Measurements from ENCODE around the gene SNX14. TPM values are rescaled to one million over a fixed set of nuclear protein-coding genes. Genes with fewer than 3 reads are reported as not detected.

The SNX14 gene
- total and polyA plus RNA-seq, 12 donors, result 60.0 to 192 (median 86.4) TPM

DNA sequence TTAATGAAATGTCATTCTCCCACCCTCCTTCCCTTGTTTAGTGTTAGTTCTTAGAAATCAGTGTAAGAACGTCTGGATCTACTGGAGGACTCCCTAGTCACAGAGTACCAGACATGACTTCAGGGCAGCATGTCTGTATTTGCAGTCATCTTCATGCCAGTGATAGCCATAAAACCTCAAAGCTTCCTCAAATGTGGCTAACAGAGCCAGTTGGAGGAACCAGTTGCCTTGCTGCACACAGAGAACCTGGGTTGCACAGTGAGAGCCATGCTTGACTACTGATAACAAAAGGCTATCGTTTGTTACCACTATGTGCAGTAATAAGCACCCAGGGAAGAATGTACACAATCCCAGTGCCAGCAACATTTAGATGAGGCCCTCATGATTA is 123.6 kb downstream of the SNX14 start:
- DNase-seq, result no peak
- no peak for TF ChIP-seq POLR2A (IDR thresholded peaks at IDR 0.05)
- TF ChIP-seq, protein P1, sequence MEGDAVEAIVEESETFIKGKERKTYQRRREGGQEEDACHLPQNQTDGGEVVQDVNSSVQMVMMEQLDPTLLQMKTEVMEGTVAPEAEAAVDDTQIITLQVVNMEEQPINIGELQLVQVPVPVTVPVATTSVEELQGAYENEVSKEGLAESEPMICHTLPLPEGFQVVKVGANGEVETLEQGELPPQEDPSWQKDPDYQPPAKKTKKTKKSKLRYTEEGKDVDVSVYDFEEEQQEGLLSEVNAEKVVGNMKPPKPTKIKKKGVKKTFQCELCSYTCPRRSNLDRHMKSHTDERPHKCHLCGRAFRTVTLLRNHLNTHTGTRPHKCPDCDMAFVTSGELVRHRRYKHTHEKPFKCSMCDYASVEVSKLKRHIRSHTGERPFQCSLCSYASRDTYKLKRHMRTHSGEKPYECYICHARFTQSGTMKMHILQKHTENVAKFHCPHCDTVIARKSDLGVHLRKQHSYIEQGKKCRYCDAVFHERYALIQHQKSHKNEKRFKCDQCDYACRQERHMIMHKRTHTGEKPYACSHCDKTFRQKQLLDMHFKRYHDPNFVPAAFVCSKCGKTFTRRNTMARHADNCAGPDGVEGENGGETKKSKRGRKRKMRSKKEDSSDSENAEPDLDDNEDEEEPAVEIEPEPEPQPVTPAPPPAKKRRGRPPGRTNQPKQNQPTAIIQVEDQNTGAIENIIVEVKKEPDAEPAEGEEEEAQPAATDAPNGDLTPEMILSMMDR (IDR thresholded peaks at IDR 0.05), result no peak
- no peaks in the 10 kb centered on the region for H3K27me3 ChIP-seq
- no peaks in the 10 kb centered on the region for H3K36me3 ChIP-seq (replicated peaks in 1 of 2)
- intact Hi-C loops (cut with DNase I), result no loop called here
- H3K27ac ChIP-seq, result no peak overlapping the region
- H3K4me1 ChIP-seq (replicated peaks in 1 of 2), result peaks cover 0 to 4% of the 10 kb centered on the region in 2 donors
- H3K4me3 ChIP-seq, result no peak overlapping the region
- 55 to 76% (median 65%) methylated on average over 2 of the region's 2 CpGs for whole genome bisulfite sequencing, 4 donors
- no peaks in the 10 kb centered on the region for H3K9me3 ChIP-seq (replicated peaks in 1 of 3)

DNA sequence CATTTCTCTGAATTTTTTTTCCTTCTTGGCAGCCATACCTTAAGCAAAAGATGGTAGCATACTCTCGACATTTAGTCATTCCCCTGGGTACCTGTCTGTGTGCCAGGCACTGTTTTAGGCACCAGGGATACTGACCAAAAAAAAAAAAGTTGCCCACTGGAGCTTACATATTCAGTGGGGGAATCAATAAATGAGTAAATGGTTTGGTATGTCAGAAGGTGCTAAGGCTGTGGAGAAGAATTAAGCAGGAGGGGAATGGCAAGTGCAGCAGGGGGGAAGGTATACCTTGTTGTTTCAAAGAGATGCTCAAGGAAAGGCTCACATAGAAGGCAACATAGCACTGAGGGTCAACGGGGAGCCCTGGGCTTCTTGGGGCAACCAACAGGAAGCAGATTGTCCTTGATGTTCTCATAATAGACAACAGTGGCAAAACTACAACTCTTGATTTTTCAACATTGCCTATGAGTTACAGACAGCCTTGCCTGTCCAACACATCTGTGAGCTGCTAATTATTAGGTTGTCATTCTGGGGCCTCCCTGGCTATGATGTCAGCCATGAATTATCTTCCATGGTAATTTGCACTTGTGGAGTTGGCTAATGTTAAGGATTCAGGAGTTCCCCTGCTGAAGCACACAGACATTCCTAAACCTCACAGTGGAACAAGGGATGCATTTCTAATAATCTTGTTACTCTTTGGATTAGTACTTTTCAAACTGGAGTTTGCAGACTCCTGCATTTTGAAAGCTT is 124.2 kb downstream of the SNX14 start:
- no peaks in the 10 kb centered on the region for H3K27me3 ChIP-seq
- H3K27ac ChIP-seq, result no peak overlapping the region
- no peak for DNase-seq
- intact Hi-C loops (cut with DNase I), result no loop called here
- H3K4me3 ChIP-seq, result no peak overlapping the region
- H3K36me3 ChIP-seq (replicated peaks in 1 of 2), result no peaks in the 10 kb centered on the region
- TF ChIP-seq, protein P1 (IDR thresholded peaks at IDR 0.05), result no peak
- no peak for TF ChIP-seq POLR2A (IDR thresholded peaks at IDR 0.05)
- H3K9me3 ChIP-seq (replicated peaks in 1 of 3), result no peaks in the 10 kb centered on the region
- WGBS, 4 donors, result 60 to 84% (median 74%) methylated on average over 2 of the region's 2 CpGs
- H3K4me1 ChIP-seq (replicated peaks in 1 of 2), result peaks cover 0 to 10% of the 10 kb centered on the region in 2 donors

DNA sequence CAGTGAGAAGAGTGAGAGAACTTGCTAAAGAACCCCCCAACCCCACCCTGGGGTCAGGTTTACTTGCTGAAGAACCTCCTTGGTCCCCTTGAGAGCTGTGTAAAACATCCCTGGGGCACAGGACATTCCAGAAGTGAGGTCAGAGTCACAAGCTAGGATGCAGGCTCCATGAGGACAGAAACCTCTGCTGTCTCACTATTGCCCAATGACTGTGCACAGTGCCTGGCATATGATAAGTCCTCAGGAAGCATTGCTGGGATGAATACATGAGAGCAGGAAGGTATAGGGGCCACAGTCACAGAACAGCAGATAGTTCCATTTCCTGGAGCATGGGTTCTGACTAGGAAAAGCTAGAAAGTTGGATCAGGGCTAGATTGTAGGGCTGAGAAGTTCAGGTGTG is 125.3 kb downstream of the SNX14 start:
- DNase-seq, result no peak
- H3K27ac ChIP-seq, result no peak overlapping the region
- no peaks in the 10 kb centered on the region for H3K36me3 ChIP-seq (replicated peaks in 1 of 2)
- intact Hi-C loops (cut with DNase I), result no loop called here
- TF ChIP-seq, protein P1 (IDR thresholded peaks at IDR 0.05), result no peak
- TF ChIP-seq POLR2A (IDR thresholded peaks at IDR 0.05), result no peak
- H3K9me3 ChIP-seq (replicated peaks in 1 of 3), result no peaks in the 10 kb centered on the region
- H3K27me3 ChIP-seq, result no peaks in the 10 kb centered on the region
- H3K4me3 ChIP-seq, result no peak overlapping the region
- peaks cover 0 to 11% of the 10 kb centered on the region in 2 donors for H3K4me1 ChIP-seq (replicated peaks in 1 of 2)

DNA sequence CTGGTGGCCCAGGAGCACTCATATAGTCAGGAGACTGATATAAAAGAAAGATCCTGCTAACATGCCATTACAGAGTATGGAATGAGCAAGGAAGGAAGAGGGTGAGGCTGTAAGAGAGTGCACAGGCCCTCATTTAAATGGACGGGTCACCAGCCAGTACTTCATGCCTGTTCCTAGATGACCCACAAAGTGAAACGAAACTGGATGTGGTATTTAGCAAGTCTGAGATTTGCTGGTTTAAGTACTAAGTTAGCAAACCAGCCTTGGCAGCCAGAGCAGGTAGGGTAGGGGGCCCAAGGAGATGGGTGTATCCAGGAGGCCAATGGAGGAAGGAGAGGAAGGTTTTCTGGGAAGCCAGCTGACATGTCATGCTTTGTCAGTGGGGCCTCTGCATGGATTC is 127.9 kb downstream of the SNX14 start:
- Histone ChIP-seq H3K4me1 (replicated peaks in 1 of 2) (peaks cover 0 to 21% of the 10 kb centered on the region in 2 donors), H3K4me3 (no peak overlapping the region), H3K27ac (no peak overlapping the region), H3K27me3 (no peaks in the 10 kb centered on the region), H3K36me3 (replicated peaks in 1 of 2) (no peaks in the 10 kb centered on the region), H3K9me3 (replicated peaks in 1 of 3) (no peaks in the 10 kb centered on the region)
- 53 to 83% (median 54%) methylated on average over 2 of the region's 2 CpGs for WGBS, 4 donors
- intact Hi-C loops (cut with DNase I), result no loop called here
- TF ChIP-seq, protein P1 (IDR thresholded peaks at IDR 0.05), result no peak
- TF ChIP-seq POLR2A (IDR thresholded peaks at IDR 0.05), result no peak
- DNase-seq, result no peak
